Measurements from ENCODE around the gene CENPL.

GRCh38 chr1:173852105-173852504 is 27.4 kb upstream of the CENPL start:
- no peak for TF ChIP-seq CTCF (IDR thresholded peaks at IDR 0.05)
- TF ChIP-seq POLR2AphosphoS5 (IDR thresholded peaks at IDR 0.05; ENCODE audit: insufficient read depth in 1 of 2, low read depth in 1 of 2) = no peak

All from vagina (tissue), 2 donors.